OCI-LY7 (cell line): Measurements from ENCODE around the gene GNPDA1. TPM values are rescaled to one million over a fixed set of nuclear protein-coding genes. Genes with fewer than 3 reads are reported as not detected.

ENCODE experiments used
- BruUV-seq: library from RNA; stranded (reverse); fragments of 400-500 nt; replicated peaks from 2 replicates; lab custom pipeline; 2021; lab: Mats Ljungman, UMichigan
- CTCF ChIA-PET: fragments of 300-600 bp; sonication (Branson Sonifier 250); formaldehyde crosslinking; loops from one replicate; lab custom pipeline; 2022; ENCODE audit warnings: antibody characterized with exemption; ENCODE audit not compliant: unreplicated experiment; lab: Charles Lee
- POLR2A ChIA-PET: fragments of 300-600 bp; sonication (Branson Sonifier 250); formaldehyde crosslinking; loops from one replicate; lab custom pipeline; 2022; ENCODE audit warnings: antibody characterized with exemption; lab: Charles Lee
- DNase-seq: peaks from one replicate; pipeline ENCODE4 v3.0.0-alpha.2; 2015; ENCODE audit warnings: low spot score
- H2AFZ ChIP-seq: fragments of 200-600 bp; sonication (generic), shearing (Covaris generic); 2 replicates; pipeline ENCODE4 v1.6.1; 2014; ENCODE audit warnings: mild to moderate bottlenecking, antibody characterized with exemption, low read length, moderate library complexity
- H3K27ac ChIP-seq: fragments of 200-600 bp; sonication (generic); 2 replicates; pipeline ENCODE4 v1.5.1; 2014; ENCODE audit warnings: mixed run types, low read depth, mild to moderate bottlenecking, moderate library complexity, low read length, inconsistent platforms; ENCODE audit not compliant: poor library complexity, severe bottlenecking
- H3K36me3 ChIP-seq: fragments of 200-600 bp; sonication (generic); 2 replicates; pipeline ENCODE4 v1.6.1; 2014; ENCODE audit warnings: mild to moderate bottlenecking, antibody characterized with exemption, low read length, moderate library complexity, mixed read lengths; ENCODE audit not compliant: insufficient read depth
- H3K4me1 ChIP-seq: fragments of 200-600 bp; sonication (generic); 2 replicates; pipeline ENCODE4 v1.5.1; 2014; ENCODE audit warnings: mild to moderate bottlenecking, low read length; ENCODE audit not compliant: insufficient read depth, poor library complexity, severe bottlenecking
- H3K4me2 ChIP-seq: fragments of 200-600 bp; sonication (generic); 2 replicates; pipeline ENCODE4 v1.6.1; 2014; ENCODE audit warnings: mild to moderate bottlenecking, low read length
- H3K4me3 ChIP-seq: fragments of 200-600 bp; sonication (generic); 2 replicates; pipeline ENCODE4 v1.5.1; 2014; ENCODE audit warnings: mild to moderate bottlenecking, low read depth, low read length; ENCODE audit not compliant: poor library complexity, severe bottlenecking
- H3K79me2 ChIP-seq: fragments of 200-600 bp; sonication (generic); 2 replicates; pipeline ENCODE4 v1.6.1; 2016; ENCODE audit warnings: low read depth, mild to moderate bottlenecking, low read length, moderate library complexity, mixed read lengths; ENCODE audit not compliant: insufficient read depth
- H3K9me2 ChIP-seq: fragments of 200-600 bp; sonication (generic); 2 replicates; pipeline ENCODE4 v1.6.1; 2016; ENCODE audit warnings: mild to moderate bottlenecking, low read length, mixed read lengths; ENCODE audit not compliant: insufficient read depth
- H3K9me3 ChIP-seq: fragments of 200-600 bp; sonication (generic); 2 replicates; pipeline ENCODE4 v1.6.1; 2014; ENCODE audit warnings: mild to moderate bottlenecking, mixed run types, low read length, mixed read lengths
- H4K20me1 ChIP-seq: fragments of 200-600 bp; sonication (generic); 2 replicates; pipeline ENCODE4 v1.6.1; 2014; ENCODE audit warnings: mild to moderate bottlenecking, antibody characterized with exemption, low read length, moderate library complexity, mixed read lengths; ENCODE audit not compliant: insufficient read depth
- CTCF ChIP-seq: fragments of 200-600 bp; sonication (generic); conservative IDR thresholded peaks from 2 replicates; pipeline ENCODE4 v1.5.1; 2014; ENCODE audit warnings: mild to moderate bottlenecking, antibody characterized with exemption, low read length, moderate library complexity, mixed read lengths
- EZH2phosphoT487 ChIP-seq: fragments of 200-600 bp; sonication (generic); IDR thresholded peaks from 2 replicates; pipeline ENCODE4 v1.6.1; 2018; ENCODE audit warnings: low read depth, borderline replicate concordance, mild to moderate bottlenecking, mixed run types, antibody characterized with exemption, low read length, moderate library complexity, mixed read lengths
- intact Hi-C: fragments of 100-400 bp; cut with micrococcal nuclease; formaldehyde crosslinking; loops from one replicate; pipeline ENCODE4 v1.10.0; 2022; ENCODE audit not compliant: unreplicated experiment
- total RNA-seq, 2 experiments: library from RNA; depleted of rRNA in 1 of 2; stranded (reverse); fragments of >200 nt in 1 of 2; shearing (Covaris generic) in 1 of 2; gene quantifications; 2 replicates each; pipeline ENCODE4 v1.2.3, GENCODE V29; 2014 to 2022

GNPDA1 gene
- total RNA-seq, 2 experiments from 2014 or later, result 20.2 to 23.1 TPM

- intact Hi-C loops, result no loop called here
- Histone ChIP-seq H3K4me3 (no peak overlapping the region), H3K79me2 (no peaks in the 10 kb centered on the region), H3K9me2 (no peaks in the 10 kb centered on the region), H3K27ac (no peak overlapping the region), H4K20me1 (no peaks in the 10 kb centered on the region), H3K36me3 (no peaks in the 10 kb centered on the region), H3K9me3 (no peaks in the 10 kb centered on the region), H2AFZ (no peak overlapping the region), H3K4me2 (peak overlapping the region; percentile 16; the same call in 1 of the 2 replicates), H3K4me1 (peaks cover 50% of the 10 kb centered on the region)
- DNase-seq, result no peak
- BruUV-seq, result no TSS peak
- ChIA-PET CTCF (no interaction called here), POLR2A (interaction anchor here (1.1 kb wide), 1 partner anchor 41 kb away, joined by 4 read pairs; no protein-coding TSS in a partner anchor)
- no peak for TF ChIP-seq EZH2phosphoT487
Measured at GRCh38 chr5:141957367-141957996, 55.3 kb downstream of the GNPDA1 start.

DNA sequence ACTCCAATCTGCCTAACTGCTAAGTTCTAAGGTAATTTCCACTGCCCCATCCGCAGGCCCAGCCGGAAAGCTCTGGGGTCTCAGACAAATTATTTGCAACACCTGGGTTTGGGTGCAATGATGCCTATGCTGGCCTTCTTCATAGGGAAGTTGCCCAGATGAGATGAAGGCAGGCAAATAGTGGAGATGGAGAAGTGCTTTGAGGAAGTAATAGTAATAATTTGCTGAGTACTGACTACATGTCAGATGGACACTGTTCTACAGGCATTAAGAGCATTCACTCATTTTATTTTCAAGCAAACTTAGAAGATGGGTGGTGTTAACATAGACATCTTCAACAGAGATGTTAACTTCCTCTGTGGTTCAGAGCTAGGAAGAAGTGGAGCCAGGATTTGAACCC, 58.6 kb downstream of the GNPDA1 start:
- no peaks in the 10 kb centered on the region for H3K9me3 ChIP-seq
- no peak overlapping the region for H3K4me3 ChIP-seq
- peak; percentile 41 for DNase-seq
- CTCF ChIA-PET, result no interaction called here
- no peaks in the 10 kb centered on the region for H3K79me2 ChIP-seq
- H3K4me2 ChIP-seq, result no peak overlapping the region
- H2AFZ ChIP-seq, result no peak overlapping the region
- H4K20me1 ChIP-seq, result no peaks in the 10 kb centered on the region
- H3K9me2 ChIP-seq, result no peaks in the 10 kb centered on the region
- POLR2A ChIA-PET, result interaction anchor here (1.0 to 1.9 kb wide), 3 partner anchors 10 to 63 kb away, joined by 4 to 5 read pairs (median 4); partner anchors contain the start of gene DELE1
- no peaks in the 10 kb centered on the region for H3K36me3 ChIP-seq
- BruUV-seq, result no TSS peak
- peaks cover 29% of the 10 kb centered on the region for H3K4me1 ChIP-seq
- intact Hi-C loops, result no loop called here
- TF ChIP-seq EZH2phosphoT487 (no peak), CTCF (no peak)
- H3K27ac ChIP-seq, result no peak overlapping the region

DNA sequence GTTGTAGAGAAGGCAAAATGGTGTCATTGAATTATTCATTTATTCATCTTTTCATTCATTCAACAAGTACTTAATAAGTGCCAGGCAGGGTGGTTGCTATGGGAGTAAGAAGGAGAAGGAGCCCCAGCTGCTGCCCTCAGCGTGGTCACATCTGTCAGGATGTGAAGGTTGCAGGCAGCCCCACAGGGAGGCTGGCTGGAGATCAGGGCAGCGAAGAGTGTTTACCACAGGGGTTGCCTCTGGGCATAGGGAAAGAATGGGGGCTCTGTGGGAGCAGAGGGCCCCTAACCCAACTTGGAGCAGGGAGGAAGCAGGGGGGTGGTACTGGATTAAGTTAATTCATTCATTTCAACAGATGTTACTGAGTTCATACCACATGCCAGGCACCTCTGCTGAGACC, 60.8 kb downstream of the GNPDA1 start:
- DNase-seq, result no peak
- CTCF ChIA-PET, result no interaction called here

More for the DNA sequence above, 60.8 kb downstream of the GNPDA1 start:
- Histone ChIP-seq H3K79me2 (no peaks in the 10 kb centered on the region), H3K36me3 (no peaks in the 10 kb centered on the region), H4K20me1 (no peaks in the 10 kb centered on the region), H3K9me3 (no peaks in the 10 kb centered on the region), H3K27ac (no peak overlapping the region), H3K9me2 (no peaks in the 10 kb centered on the region), H3K4me3 (no peak overlapping the region), H3K4me1 (peaks cover 14% of the 10 kb centered on the region), H2AFZ (no peak overlapping the region), H3K4me2 (no peak overlapping the region)
- intact Hi-C loops, result no loop called here
- no TSS peak for BruUV-seq
- POLR2A ChIA-PET, result no interaction called here
- TF ChIP-seq EZH2phosphoT487 (no peak), CTCF (no peak)
